ENCODE measurements around the gene KIF19.

KIF19 gene

GRCh38 chr17:74343121-74343520, 17.1 kb downstream of the KIF19 start:
- DNase-seq: no peak

GRCh38 chr17:74343526-74344284, 17.7 kb downstream of the KIF19 start:
- DNase-seq: no peak

GRCh38 chr17:74344658-74345057, 18.6 kb downstream of the KIF19 start:
- DNase-seq: no peak

DNA sequence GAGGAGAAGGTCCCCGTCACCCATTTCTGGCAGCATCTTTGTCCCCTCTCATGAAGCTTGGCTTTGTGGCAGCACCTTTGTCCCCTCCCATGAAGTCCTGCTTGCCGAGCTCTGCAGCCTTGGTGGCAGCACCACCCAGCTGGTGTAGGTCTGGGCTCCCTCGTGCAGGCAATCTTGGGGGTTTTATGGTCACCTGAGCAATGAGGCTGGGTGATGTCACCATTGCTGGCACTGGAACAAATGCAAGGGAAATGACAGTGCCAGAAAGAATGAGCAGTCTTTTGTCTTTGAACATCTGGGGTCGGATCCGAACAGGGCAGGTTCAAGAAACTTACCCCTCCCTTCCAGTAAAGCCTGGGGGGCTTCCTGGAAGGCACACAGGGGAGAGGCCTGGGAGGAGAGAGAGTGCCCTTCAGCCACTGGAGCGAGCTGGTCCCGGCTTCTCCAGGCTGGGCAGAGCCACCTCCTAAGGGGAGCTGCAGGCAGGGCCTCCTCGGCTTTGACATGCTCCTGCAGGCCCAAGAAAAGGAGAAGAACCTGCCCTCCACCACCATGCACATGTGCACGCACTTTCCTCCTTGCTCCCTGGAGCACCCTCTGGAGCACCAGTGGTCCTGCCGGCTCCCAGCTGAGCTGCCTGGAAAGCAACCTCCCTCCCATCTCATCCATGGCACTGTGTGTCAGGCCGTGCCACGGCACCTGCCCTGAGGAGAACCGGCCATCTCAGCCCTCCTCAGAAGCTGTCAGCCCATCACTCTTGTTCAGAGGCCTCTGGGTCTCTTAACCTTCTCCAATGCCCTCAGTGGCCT, 19.6 kb downstream of the KIF19 start:
- DNase-seq: no peak

GRCh38 chr17:74347646-74348045, 21.6 kb downstream of the KIF19 start:
- no peak for DNase-seq

DNA sequence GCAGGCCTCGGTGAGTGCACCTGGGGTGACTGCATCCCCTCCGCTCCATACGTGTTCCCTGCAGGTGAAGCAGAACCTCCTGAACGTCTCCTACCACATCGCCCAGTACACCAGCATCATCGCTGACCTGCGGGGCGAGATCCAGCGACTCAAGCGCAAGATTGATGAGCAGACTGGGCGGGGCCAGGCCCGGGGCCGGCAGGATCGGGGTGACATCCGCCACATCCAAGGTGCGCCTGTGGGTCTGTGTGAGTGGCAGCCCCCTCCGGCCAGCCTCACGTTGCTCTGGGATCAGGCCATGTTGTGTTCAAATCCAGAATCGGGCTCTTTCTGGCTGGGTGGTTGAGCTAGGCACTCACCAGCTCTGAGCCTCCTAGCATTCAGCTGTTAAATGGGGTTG, 23.1 kb downstream of the KIF19 start:
- DNase-seq: no peak

GRCh38 chr17:74350486-74350885, 24.5 kb downstream of the KIF19 start:
- DNase-seq: no peak

DNA sequence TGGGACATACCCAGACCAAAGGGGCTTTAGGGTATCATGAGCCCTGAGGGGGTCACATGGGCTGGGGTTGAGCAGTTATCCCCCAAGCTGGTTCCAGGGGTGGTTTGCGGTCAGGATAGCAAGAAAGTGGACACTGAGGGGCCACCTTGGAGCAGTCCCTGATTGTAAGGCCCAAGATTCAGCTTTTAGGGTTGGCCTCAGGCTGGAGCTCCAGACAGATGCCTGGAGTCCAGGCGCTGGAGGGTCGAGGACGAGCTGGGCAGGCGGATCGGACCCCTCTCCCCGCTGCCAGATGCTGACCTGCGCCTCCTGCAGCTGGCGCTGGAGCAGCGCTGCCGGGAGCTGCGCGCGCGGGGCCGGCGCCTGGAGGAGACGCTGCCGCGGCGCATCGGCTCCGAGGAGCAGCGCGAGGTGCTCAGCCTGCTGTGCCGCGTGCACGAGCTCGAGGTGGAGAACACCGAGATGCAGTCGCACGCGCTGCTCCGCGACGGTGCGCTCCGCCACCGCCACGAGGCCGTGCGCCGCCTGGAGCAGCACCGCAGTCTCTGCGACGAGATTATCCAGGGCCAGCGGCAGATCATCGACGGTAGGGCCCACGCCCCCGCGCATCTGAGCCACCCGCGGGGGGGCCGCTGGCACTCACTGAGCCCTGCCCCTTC, 25.7 kb downstream of the KIF19 start:
- no peak for DNase-seq

DNA sequence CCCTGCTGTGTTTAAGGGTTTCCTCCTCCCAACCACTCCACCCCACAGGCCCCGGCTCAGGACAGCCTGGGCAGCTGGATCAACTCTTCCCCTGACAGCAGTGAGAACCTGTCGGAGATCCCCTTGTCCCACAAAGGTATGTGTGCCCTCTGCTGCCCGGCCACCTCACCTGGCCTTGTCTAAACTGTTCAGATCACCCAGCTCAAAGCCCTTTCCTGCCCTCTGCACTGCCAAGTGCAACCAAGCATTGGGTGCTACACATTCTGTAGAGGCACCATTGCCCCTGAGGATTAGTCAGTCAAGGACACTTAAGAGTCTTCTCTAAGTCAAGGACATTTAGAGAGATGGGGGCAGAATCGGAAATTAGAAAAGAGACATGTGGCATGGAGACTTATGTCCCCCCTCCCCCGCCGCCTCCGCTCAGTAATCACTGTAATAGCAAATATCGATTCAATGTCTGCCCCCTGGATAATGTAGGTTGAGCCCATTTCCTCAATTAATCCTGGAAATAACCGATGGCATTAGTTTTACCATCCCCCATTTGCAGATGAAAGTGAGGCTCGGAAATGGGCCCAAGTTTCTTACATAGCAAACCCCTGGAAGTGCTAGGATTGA, 27.5 kb downstream of the KIF19 start:
- no peak for DNase-seq

- no peak for DNase-seq
These were observed 28.1 kb downstream of the KIF19 start for GRCh38 chr17:74354123-74354522.

DNA sequence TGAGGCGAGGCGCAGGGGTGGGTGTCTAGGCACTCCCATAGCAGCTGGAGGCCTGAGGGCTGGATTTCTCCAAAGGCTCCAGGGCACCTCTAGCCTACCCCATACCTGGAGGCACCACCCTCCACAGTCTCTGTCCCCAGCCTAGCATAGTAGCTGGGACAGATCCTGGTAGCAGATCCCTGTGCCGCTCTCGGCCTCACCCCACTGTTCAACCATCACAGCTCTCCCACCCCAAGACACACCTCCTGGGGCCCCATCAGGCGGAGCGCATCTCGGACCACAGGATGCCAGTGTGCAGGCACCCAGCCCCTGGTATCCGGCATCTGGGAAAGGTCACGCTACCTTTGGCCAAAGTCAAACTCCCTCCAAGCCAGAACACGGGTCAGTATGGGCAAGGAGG, 28.5 kb downstream of the KIF19 start:
- no peak for DNase-seq

DNA sequence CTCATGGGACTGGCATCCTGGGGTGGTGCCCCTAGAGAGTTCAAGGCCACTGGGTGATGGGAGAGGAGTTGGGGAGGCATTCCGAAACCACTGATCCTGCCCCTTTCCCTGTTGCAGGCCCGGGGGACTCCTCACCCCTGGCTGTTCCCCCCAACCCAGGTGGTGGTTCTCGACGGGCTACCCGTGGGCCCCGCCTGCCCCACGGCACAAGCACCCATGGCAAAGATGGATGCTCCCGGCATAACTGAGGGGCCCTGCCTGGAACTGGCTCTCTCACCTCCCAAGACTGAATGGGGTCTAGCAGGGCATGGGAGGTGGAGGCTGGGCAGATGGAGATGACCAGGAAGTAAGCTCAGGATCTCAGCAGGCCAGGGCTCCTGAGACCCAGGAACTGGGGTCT, 29.0 kb downstream of the KIF19 start:
- DNase-seq: no peak

GRCh38 chr17:74356646-74357465, 30.8 kb downstream of the KIF19 start:
- DNase-seq: no peak

GRCh38 chr17:74357466-74357809, 31.4 kb downstream of the KIF19 start:
- no peak for DNase-seq

DNA sequence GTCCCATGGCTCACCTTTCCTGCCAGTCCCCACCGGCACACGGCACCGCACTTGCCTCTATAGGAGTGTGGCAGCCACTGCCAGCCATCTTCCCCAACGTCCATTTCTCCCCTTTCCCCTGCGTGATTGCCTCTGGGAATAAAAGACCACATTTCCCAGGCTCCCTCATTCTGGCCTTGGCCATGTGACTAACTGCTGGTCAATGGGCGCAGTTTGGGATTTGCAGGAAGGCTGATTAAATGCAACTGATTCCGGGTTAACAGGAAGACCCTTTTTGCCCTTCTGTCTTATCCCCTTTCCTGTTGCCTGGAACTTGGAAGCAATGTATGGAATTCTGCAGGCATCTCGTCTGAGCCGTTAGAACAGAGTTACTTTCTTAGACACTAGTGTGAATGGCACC, 32.7 kb downstream of the KIF19 start:
- DNase-seq: no peak

GRCh38 chr17:74359916-74360315, 33.9 kb downstream of the KIF19 start:
- DNase-seq: no peak

- DNase-seq: no peak
These were observed 34.8 kb downstream of the KIF19 start for GRCh38 chr17:74360899-74361229.

DNA sequence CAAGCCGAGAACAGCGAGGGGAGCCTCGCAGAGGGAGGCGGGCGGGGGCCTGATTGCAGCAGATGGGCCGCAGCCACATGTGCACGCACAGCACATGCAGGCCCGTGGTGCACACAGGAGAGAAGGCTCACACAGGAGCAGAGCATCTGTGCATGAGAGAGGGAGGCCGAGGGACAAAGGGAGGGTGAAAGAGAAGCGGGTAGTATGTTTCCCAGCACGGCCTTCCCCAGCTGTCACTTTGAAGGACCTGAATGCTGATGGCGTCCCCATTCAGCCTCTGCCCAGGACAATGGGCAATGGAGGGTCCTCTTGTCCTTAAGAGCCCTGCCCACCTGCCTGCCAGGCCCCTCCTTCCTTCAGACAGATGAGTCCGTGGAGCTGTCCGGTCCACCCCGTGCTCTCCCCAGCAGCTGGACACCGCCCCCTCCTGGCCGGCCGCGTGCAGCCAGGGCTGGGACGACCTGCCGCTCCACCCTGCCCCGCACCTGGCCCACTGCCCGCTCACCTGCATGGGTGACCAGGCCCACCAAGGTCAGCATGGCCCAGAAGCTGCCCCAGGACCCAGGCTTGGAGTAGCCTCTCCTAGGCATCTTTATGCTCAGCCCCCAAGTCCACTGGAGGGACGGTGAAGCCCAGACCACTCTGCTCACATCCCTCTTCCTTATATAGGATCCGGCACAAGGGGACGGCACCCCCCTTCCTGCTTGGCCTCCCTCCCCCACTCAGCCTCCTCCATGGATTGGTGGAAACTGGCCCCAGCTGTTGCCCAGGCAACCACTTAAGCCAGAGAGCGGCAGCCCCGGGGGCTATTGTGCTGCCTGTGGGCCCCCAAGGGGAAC, 35.4 kb downstream of the KIF19 start, which contains the start of gene BTBD17:
BTBD17 (minus strand) TSS at position 639 of the 839 bp plus-strand sequence; CDS start at position 590, 49 bp downstream.
- peak; percentile 99 for DNase-seq

- DNase-seq: no peak
These were observed 36.0 kb downstream of the KIF19 start for GRCh38 chr17:74362069-74362405.

GRCh38 chr17:74362810-74363498, 36.9 kb downstream of the KIF19 start:
- DNase-seq: peak; percentile 70

- DNase-seq: no peak
These were observed 41.2 kb downstream of the KIF19 start, which contains the start of gene GPR142 for GRCh38 chr17:74367206-74367605. Gene GPR142 (plus strand): TSS chr17:74367506. CDS start chr17:74369541, 2,035 bp downstream.
